KBM-7 (cell line): ENCODE measurements around the gene BCOR.
A peak's percentile ranks its signal among the peaks of the same experiment; 100 is the strongest.

ENCODE experiments used
- DNase-seq: peaks from one replicate; pipeline ENCODE4 v3.0.0-alpha.2; 2015
- in situ Hi-C: fragments of 300-500 bp; cut with MboI; formaldehyde crosslinking; loops from 2 replicates; pipeline ENCODE4 v1.14.3; 2020; ENCODE audit warnings: low sequenced_read_pairs, low pct_unique_long_range_greater_than_20kb, mixed read lengths

Gene BCOR

GRCh38 chrX:40049084-40049641 is 48.6 kb downstream of the BCOR start:
- no peak for DNase-seq
- in situ Hi-C loops, result no loop called here

- no peak for DNase-seq
- in situ Hi-C loops, result no loop called here
Measured at GRCh38 chrX:40047485-40047884, 50.3 kb downstream of the BCOR start.

GRCh38 chrX:40043895-40044294 is 53.9 kb downstream of the BCOR start:
- in situ Hi-C loops, result no loop called here
- no peak for DNase-seq

- in situ Hi-C loops, result no loop called here
- no peak for DNase-seq
Measured at GRCh38 chrX:40041915-40042314, 55.8 kb downstream of the BCOR start.

GRCh38 chrX:40040686-40041461 is 56.9 kb downstream of the BCOR start:
- DNase-seq, result peak; percentile 79
- in situ Hi-C loops, result no loop called here

- DNase-seq, result no peak
- in situ Hi-C loops, result no loop called here
Measured at GRCh38 chrX:40039887-40040286, 57.9 kb downstream of the BCOR start.

GRCh38 chrX:40037367-40037766 is 60.4 kb downstream of the BCOR start:
- in situ Hi-C loops, result no loop called here
- no peak for DNase-seq

- DNase-seq, result no peak
- in situ Hi-C loops, result no loop called here
Measured at GRCh38 chrX:40035726-40036125, 62.0 kb downstream of the BCOR start.

- in situ Hi-C loops, result no loop called here
- no peak for DNase-seq
Measured at GRCh38 chrX:40031911-40032310, 65.8 kb downstream of the BCOR start.

- in situ Hi-C loops, result no loop called here
- DNase-seq, result no peak
Measured at GRCh38 chrX:40030205-40030604, 67.6 kb downstream of the BCOR start.

GRCh38 chrX:40022421-40022820 is 75.3 kb downstream of the BCOR start:
- no peak for DNase-seq
- in situ Hi-C loops, result no loop called here

GRCh38 chrX:40021647-40022046 is 76.1 kb downstream of the BCOR start:
- DNase-seq, result no peak
- in situ Hi-C loops, result no loop called here

- in situ Hi-C loops, result no loop called here
- DNase-seq, result no peak
Measured at GRCh38 chrX:40019541-40019940, 78.2 kb downstream of the BCOR start.

- DNase-seq, result no peak
- in situ Hi-C loops, result no loop called here
Measured at GRCh38 chrX:40018041-40018440, 79.7 kb downstream of the BCOR start.

GRCh38 chrX:40016749-40017148 is 81.0 kb downstream of the BCOR start:
- in situ Hi-C loops, result no loop called here
- no peak for DNase-seq

- DNase-seq, result no peak
- in situ Hi-C loops, result no loop called here
Measured at GRCh38 chrX:40015693-40016092, 82.1 kb downstream of the BCOR start.

- in situ Hi-C loops, result no loop called here
- DNase-seq, result peak; percentile 92
Measured at GRCh38 chrX:40013266-40014195, 84.2 kb downstream of the BCOR start.

GRCh38 chrX:40012868-40013265 is 84.9 kb downstream of the BCOR start:
- in situ Hi-C loops, result no loop called here
- DNase-seq, result no peak

GRCh38 chrX:40012039-40012867 is 85.5 kb downstream of the BCOR start:
- in situ Hi-C loops, result no loop called here
- DNase-seq, result no peak
